ENCODE measurements around the gene HOGA1.
A peak's percentile ranks its signal among the peaks of the same experiment; 100 is the strongest.

Gene HOGA1

DNA sequence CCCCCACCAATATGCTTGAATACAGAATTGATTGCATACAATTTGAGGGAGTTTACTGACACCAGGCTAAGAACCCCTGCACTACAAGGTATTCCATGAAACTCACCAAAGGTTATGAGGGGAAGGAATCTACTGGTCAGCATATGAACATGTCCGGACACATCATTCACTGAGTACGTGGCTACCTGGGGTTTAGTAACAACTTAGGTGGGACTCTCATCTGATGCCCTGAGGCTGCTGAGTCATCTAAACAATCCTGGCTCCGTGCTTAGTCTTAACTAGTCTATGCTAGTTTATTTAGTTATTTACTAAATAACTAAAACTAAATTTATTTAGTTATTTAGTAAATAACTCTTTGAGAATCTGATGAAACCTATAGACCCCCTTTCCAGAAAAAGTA lies 67.6 kb downstream of the HOGA1 start:
- DNase-seq: no peak

DNA sequence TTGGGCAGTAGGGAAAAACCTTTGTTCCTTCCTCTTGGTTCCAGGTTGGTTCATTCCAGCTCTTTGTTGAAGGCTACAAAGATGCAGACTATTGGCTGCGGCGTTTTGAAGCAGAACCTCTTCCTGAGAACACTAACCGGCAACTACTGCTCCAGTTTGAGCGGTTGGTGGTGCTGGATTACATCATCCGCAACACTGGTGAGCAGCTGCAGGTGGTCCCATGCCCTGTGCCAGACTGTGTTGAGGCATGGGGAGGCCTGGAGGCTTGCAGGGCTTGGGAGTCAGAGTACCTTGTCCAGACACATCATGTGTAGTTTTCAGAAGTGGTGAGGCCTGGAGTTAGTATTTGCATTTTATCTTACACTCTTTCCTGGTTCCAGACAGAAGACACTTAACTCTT lies 72.6 kb downstream of the HOGA1 start:
- DNase-seq: peak; percentile 85

DNA sequence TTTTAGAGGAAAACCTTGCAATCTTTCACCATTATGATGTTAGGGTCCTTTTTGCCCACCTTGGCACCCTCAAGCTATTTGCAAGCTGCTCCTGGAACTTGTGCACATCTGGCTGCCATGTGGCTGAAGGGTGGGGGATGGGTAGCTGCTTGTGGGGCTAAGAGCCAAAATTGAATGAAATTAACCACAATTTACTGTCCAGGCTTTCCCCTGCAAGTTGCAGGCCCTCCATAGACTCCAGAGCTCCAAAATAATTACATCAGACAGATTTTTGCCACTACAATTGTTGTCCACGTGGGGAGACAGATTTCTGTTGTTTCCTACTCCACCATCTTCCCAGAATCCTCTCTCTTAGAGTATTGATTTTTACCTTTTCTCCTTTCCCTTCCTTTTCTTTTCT lies 75.4 kb downstream of the HOGA1 start:
- peak; percentile 20 for DNase-seq
